ENCODE measurements around the gene YAE1. TPM values are rescaled to one million over a fixed set of nuclear protein-coding genes. Genes with fewer than 3 reads are reported as not detected.

The YAE1 gene
- total RNA-seq, 1 experiment from 2014 or later: 20.9 TPM

- no peak overlapping the region for H3K4me3 ChIP-seq (ENCODE audit: low read length)
- no peak overlapping the region for H3K4me2 ChIP-seq (ENCODE audit: low read depth, low read length, poor library complexity, severe bottlenecking)
- H3K27ac ChIP-seq (ENCODE audit: low read length): no peak overlapping the region
- H3K4me1 ChIP-seq (ENCODE audit: low read length): peaks cover 2% of the 10 kb centered on the region
- H3K9ac ChIP-seq (ENCODE audit: low read length): no peak overlapping the region
- H3K9me3 ChIP-seq (ENCODE audit: low read length): no peaks in the 10 kb centered on the region
- no peak for DNase-seq
- no peaks in the 10 kb centered on the region for H3K79me2 ChIP-seq (ENCODE audit: low read length)
- no peaks in the 10 kb centered on the region for H3K9me2 ChIP-seq (replicated peaks; ENCODE audit: insufficient read depth, low read length)
- H2AFZ ChIP-seq (ENCODE audit: low read length): no peak overlapping the region
- no peaks in the 10 kb centered on the region for H3K36me3 ChIP-seq (ENCODE audit: insufficient read depth, low read length)
- H4K20me1 ChIP-seq (ENCODE audit: insufficient read depth, low read depth, low read length): no peaks in the 10 kb centered on the region
- H3K27me3 ChIP-seq (ENCODE audit: low read length): no peaks in the 10 kb centered on the region
Observed at GRCh38 chr7:39560408-39560807, 5.8 kb upstream of the YAE1 start.

GRCh38 chr7:39560997-39561396 lies 5.2 kb upstream of the YAE1 start:
- no peaks in the 10 kb centered on the region for H3K79me2 ChIP-seq (ENCODE audit: low read length)
- no peaks in the 10 kb centered on the region for H4K20me1 ChIP-seq (ENCODE audit: insufficient read depth, low read depth, low read length)
- no peak overlapping the region for H3K4me2 ChIP-seq (ENCODE audit: low read depth, low read length, poor library complexity, severe bottlenecking)
- no peak overlapping the region for H3K4me3 ChIP-seq (ENCODE audit: low read length)
- H3K36me3 ChIP-seq (ENCODE audit: insufficient read depth, low read length): no peaks in the 10 kb centered on the region
- no peaks in the 10 kb centered on the region for H3K27me3 ChIP-seq (ENCODE audit: low read length)
- H3K9ac ChIP-seq (ENCODE audit: low read length): no peak overlapping the region
- DNase-seq: no peak
- no peaks in the 10 kb centered on the region for H3K9me3 ChIP-seq (ENCODE audit: low read length)
- peaks cover 5% of the 10 kb centered on the region for H3K4me1 ChIP-seq (ENCODE audit: low read length)
- no peak overlapping the region for H2AFZ ChIP-seq (ENCODE audit: low read length)
- H3K27ac ChIP-seq (ENCODE audit: low read length): no peak overlapping the region
- no peaks in the 10 kb centered on the region for H3K9me2 ChIP-seq (replicated peaks; ENCODE audit: insufficient read depth, low read length)

GRCh38 chr7:39565538-39565937 lies 666 bp upstream of the YAE1 start:
- Histone ChIP-seq H3K4me1 (ENCODE audit: low read length) (peaks cover 16% of the 10 kb centered on the region), H3K27ac (ENCODE audit: low read length) (no peak overlapping the region), H3K79me2 (ENCODE audit: low read length) (peaks cover 42% of the 10 kb centered on the region), H4K20me1 (ENCODE audit: insufficient read depth, low read depth, low read length) (no peaks in the 10 kb centered on the region), H3K9me3 (ENCODE audit: low read length) (no peaks in the 10 kb centered on the region), H3K9me2 (replicated peaks; ENCODE audit: insufficient read depth, low read length) (no peaks in the 10 kb centered on the region), H3K4me3 (ENCODE audit: low read length) (peak overlapping the region; percentile 96), H2AFZ (ENCODE audit: low read length) (peak overlapping the region; percentile 96), H3K36me3 (ENCODE audit: insufficient read depth, low read length) (peaks cover 5% of the 10 kb centered on the region; the same call in 1 of the 2 replicates), H3K27me3 (ENCODE audit: low read length) (no peaks in the 10 kb centered on the region), H3K9ac (ENCODE audit: low read length) (peak overlapping the region; percentile 92), H3K4me2 (ENCODE audit: low read depth, low read length, poor library complexity, severe bottlenecking) (peak overlapping the region; percentile 87)
- no peak for DNase-seq

- Histone ChIP-seq H3K4me3 (ENCODE audit: low read length) (peak overlapping the region; percentile 96), H3K9ac (ENCODE audit: low read length) (peak overlapping the region; percentile 92), H4K20me1 (ENCODE audit: insufficient read depth, low read depth, low read length) (no peaks in the 10 kb centered on the region), H3K79me2 (ENCODE audit: low read length) (peaks cover 46% of the 10 kb centered on the region), H2AFZ (ENCODE audit: low read length) (no peak overlapping the region), H3K27ac (ENCODE audit: low read length) (peak overlapping the region; percentile 50; the same call in 1 of the 2 replicates), H3K4me2 (ENCODE audit: low read depth, low read length, poor library complexity, severe bottlenecking) (peak overlapping the region; percentile 87), H3K36me3 (ENCODE audit: insufficient read depth, low read length) (peaks cover 13% of the 10 kb centered on the region; the same call in 1 of the 2 replicates), H3K9me3 (ENCODE audit: low read length) (no peaks in the 10 kb centered on the region), H3K4me1 (ENCODE audit: low read length) (peaks cover 16% of the 10 kb centered on the region), H3K27me3 (ENCODE audit: low read length) (no peaks in the 10 kb centered on the region), H3K9me2 (replicated peaks; ENCODE audit: insufficient read depth, low read length) (no peaks in the 10 kb centered on the region)
- DNase-seq: no peak
Observed at GRCh38 chr7:39567294-39567693, 1.1 kb downstream of the YAE1 start.

- H3K27ac ChIP-seq (ENCODE audit: low read length): no peak overlapping the region
- no peak overlapping the region for H3K4me2 ChIP-seq (ENCODE audit: low read depth, low read length, poor library complexity, severe bottlenecking)
- no peak overlapping the region for H3K9ac ChIP-seq (ENCODE audit: low read length)
- H3K4me3 ChIP-seq (ENCODE audit: low read length): no peak overlapping the region
- H3K79me2 ChIP-seq (ENCODE audit: low read length): peaks cover 11% of the 10 kb centered on the region
- H4K20me1 ChIP-seq (ENCODE audit: insufficient read depth, low read depth, low read length): no peaks in the 10 kb centered on the region
- no peaks in the 10 kb centered on the region for H3K4me1 ChIP-seq (ENCODE audit: low read length)
- H2AFZ ChIP-seq (ENCODE audit: low read length): no peak overlapping the region
- no peaks in the 10 kb centered on the region for H3K9me3 ChIP-seq (ENCODE audit: low read length)
- DNase-seq: no peak
- H3K27me3 ChIP-seq (ENCODE audit: low read length): no peaks in the 10 kb centered on the region
- no peaks in the 10 kb centered on the region for H3K9me2 ChIP-seq (replicated peaks; ENCODE audit: insufficient read depth, low read length)
- peaks cover 15% of the 10 kb centered on the region; the same call in 1 of the 2 replicates for H3K36me3 ChIP-seq (ENCODE audit: insufficient read depth, low read length)
Observed at GRCh38 chr7:39574673-39575349, 8.6 kb downstream of the YAE1 start.

GRCh38 chr7:39577229-39577874 lies 11.1 kb downstream of the YAE1 start:
- Histone ChIP-seq H3K9me3 (ENCODE audit: low read length) (no peaks in the 10 kb centered on the region), H3K9me2 (replicated peaks; ENCODE audit: insufficient read depth, low read length) (no peaks in the 10 kb centered on the region), H2AFZ (ENCODE audit: low read length) (no peak overlapping the region), H3K4me1 (ENCODE audit: low read length) (peaks cover 5% of the 10 kb centered on the region; the same call in 1 of the 2 replicates), H3K4me2 (ENCODE audit: low read depth, low read length, poor library complexity, severe bottlenecking) (no peak overlapping the region), H3K27ac (ENCODE audit: low read length) (no peak overlapping the region), H3K79me2 (ENCODE audit: low read length) (no peaks in the 10 kb centered on the region), H3K27me3 (ENCODE audit: low read length) (no peaks in the 10 kb centered on the region), H4K20me1 (ENCODE audit: insufficient read depth, low read depth, low read length) (no peaks in the 10 kb centered on the region), H3K4me3 (ENCODE audit: low read length) (no peak overlapping the region), H3K9ac (ENCODE audit: low read length) (no peak overlapping the region), H3K36me3 (ENCODE audit: insufficient read depth, low read length) (peaks cover under 1% of the 10 kb centered on the region; the same call in 1 of the 2 replicates)
- no peak for DNase-seq

- Histone ChIP-seq H3K4me1 (ENCODE audit: low read length) (peaks cover 5% of the 10 kb centered on the region; the same call in 1 of the 2 replicates), H3K9ac (ENCODE audit: low read length) (peak overlapping the region; percentile 8; the same call in 1 of the 2 replicates), H3K9me3 (ENCODE audit: low read length) (no peaks in the 10 kb centered on the region), H3K4me3 (ENCODE audit: low read length) (no peak overlapping the region), H3K79me2 (ENCODE audit: low read length) (no peaks in the 10 kb centered on the region), H2AFZ (ENCODE audit: low read length) (peak overlapping the region; percentile 63), H3K27ac (ENCODE audit: low read length) (no peak overlapping the region), H3K4me2 (ENCODE audit: low read depth, low read length, poor library complexity, severe bottlenecking) (no peak overlapping the region), H3K9me2 (replicated peaks; ENCODE audit: insufficient read depth, low read length) (no peaks in the 10 kb centered on the region), H3K36me3 (ENCODE audit: insufficient read depth, low read length) (no peaks in the 10 kb centered on the region), H4K20me1 (ENCODE audit: insufficient read depth, low read depth, low read length) (no peaks in the 10 kb centered on the region), H3K27me3 (ENCODE audit: low read length) (no peaks in the 10 kb centered on the region)
- peak; percentile 96 for DNase-seq
Observed at GRCh38 chr7:39580149-39580874, 14.1 kb downstream of the YAE1 start.

- Histone ChIP-seq H3K27ac (ENCODE audit: low read length) (no peak overlapping the region), H3K9me3 (ENCODE audit: low read length) (no peaks in the 10 kb centered on the region), H2AFZ (ENCODE audit: low read length) (no peak overlapping the region)
Observed at GRCh38 chr7:39582536-39582935, 16.3 kb downstream of the YAE1 start.

More at GRCh38 chr7:39582536-39582935, 16.3 kb downstream of the YAE1 start:
- Histone ChIP-seq H3K4me2 (ENCODE audit: low read depth, low read length, poor library complexity, severe bottlenecking) (no peak overlapping the region), H4K20me1 (ENCODE audit: insufficient read depth, low read depth, low read length) (no peaks in the 10 kb centered on the region), H3K4me3 (ENCODE audit: low read length) (no peak overlapping the region), H3K4me1 (ENCODE audit: low read length) (peaks cover 5% of the 10 kb centered on the region; the same call in 1 of the 2 replicates), H3K36me3 (ENCODE audit: insufficient read depth, low read length) (no peaks in the 10 kb centered on the region), H3K27me3 (ENCODE audit: low read length) (no peaks in the 10 kb centered on the region), H3K9ac (ENCODE audit: low read length) (no peak overlapping the region), H3K79me2 (ENCODE audit: low read length) (no peaks in the 10 kb centered on the region), H3K9me2 (replicated peaks; ENCODE audit: insufficient read depth, low read length) (no peaks in the 10 kb centered on the region)
- no peak for DNase-seq

Measured in Karpas-422 (cell line).